ENCODE results near the gene SYDE1.

DNA sequence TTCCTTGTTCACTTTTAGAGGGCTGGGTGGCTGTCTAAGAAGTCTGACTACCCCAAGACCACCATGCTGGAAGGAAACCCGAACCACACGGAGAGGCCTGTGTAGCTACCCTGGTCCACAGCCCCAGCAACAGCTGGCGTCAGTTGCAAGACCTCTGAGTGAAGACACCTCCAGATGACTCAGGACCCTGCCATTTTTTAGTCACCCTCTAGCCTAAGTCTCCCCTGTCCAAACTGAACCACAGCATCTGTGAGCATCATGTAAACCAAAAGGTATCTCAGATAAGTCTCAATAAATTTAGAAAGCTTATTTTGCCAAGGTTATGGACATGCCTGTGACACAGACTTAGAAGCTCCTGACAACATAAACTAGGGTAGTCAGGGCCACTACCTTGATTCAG is 2.2 kb upstream of the SYDE1 start:
- no peak for TF ChIP-seq POLR2AphosphoS5 (IDR thresholded peaks at IDR 0.05; ENCODE audit: low read depth, low read length)
- no peak for TF ChIP-seq SPI1 (IDR thresholded peaks at IDR 0.05; ENCODE audit: low read depth, low read length)

All from GM12891 (cell line).